K562 (cell line): ENCODE results near the gene MPDZ. TPM values are rescaled to one million over a fixed set of nuclear protein-coding genes. Genes with fewer than 3 reads are reported as not detected.

Source experiments
- ATAC-seq: fragments of 200-7000 bp; cut with Tn5 transposase; 3 replicates; pipeline ENCODE4 v1.9.1; 2020; ENCODE audit warnings: moderate library complexity
- BruUV-seq: library from RNA; stranded (reverse); fragments of 400-500 nt; replicated peaks from 2 replicates; lab custom pipeline; 2021; lab: Mats Ljungman, UMichigan
- CTCF ChIA-PET: fragments of 300-600 bp; formaldehyde crosslinking; extraction: SDS; loops from one replicate; lab custom pipeline; 2021; ENCODE audit warnings: low intra/inter-chr PET ratio; lab: Yijun Ruan, JAX
- POLR2A ChIA-PET: fragments of 300-600, 350-650 bp; sonication (Branson Sonifier 250); formaldehyde crosslinking; extraction: SDS; loops from one replicate; lab custom pipeline; 2021; ENCODE audit warnings: antibody characterized with exemption, inconsistent platforms; lab: Yijun Ruan, JAX
- DNase-seq, 4 experiments: peaks; one replicate each; pipeline versions ENCODE4 v3.0.0 to v3.0.0-alpha.2; 2011 to 2018; ENCODE audit warnings: low spot score in 3 of 4, mixed read lengths in 3 of 4; ENCODE audit errors: extremely low read depth in 1 of 4
- FAIRE-seq: peaks from 2 replicates; lab custom pipeline; 2011; peaks lifted over from hg19 to GRCh38; lab: Jason Lieb, UNC
- H2AFZ ChIP-seq: 2 replicates; pipeline ENCODE4 v1.6.0; 2011; ENCODE audit warnings: low read depth, low read length, control low read depth, inconsistent platforms
- H3K27ac ChIP-seq: fragments of 200-600 bp; 3 replicates; pipeline ENCODE4 v1.8.0; 2011; ENCODE audit warnings: low read depth, mild to moderate bottlenecking, control low read depth, inconsistent platforms, low read length, moderate library complexity, mixed read lengths; ENCODE audit errors: extremely low read depth
- H3K27me3 ChIP-seq, 2 experiments: fragments of 300-600 bp in 1 of 2; 2 replicates in 1 of 2; 3 replicates in 1 of 2; pipeline versions ENCODE4 v1.6.0 to v1.8.0; 2011; ENCODE audit warnings: inconsistent platforms in 2 of 2, low read length in 2 of 2, mild to moderate bottlenecking in 1 of 2, mixed read lengths in 1 of 2, moderate library complexity in 1 of 2; ENCODE audit not compliant: control insufficient read depth in 2 of 2, insufficient read depth in 2 of 2
- H3K36me3 ChIP-seq: fragments of 300-600 bp; 3 replicates; pipeline ENCODE4 v1.8.0; 2011; ENCODE audit warnings: mild to moderate bottlenecking, low read length, inconsistent platforms; ENCODE audit not compliant: control insufficient read depth, insufficient read depth
- H3K4me1 ChIP-seq, 2 experiments: fragments of 200-600 bp in 1 of 2; replicated peaks in 1 of 2; 2 replicates in 1 of 2; 3 replicates in 1 of 2; pipeline versions ENCODE4 v1.5.1 to v1.8.0; 2011; ENCODE audit warnings: inconsistent platforms in 2 of 2, low read length in 2 of 2, mild to moderate bottlenecking in 1 of 2, mixed read lengths in 1 of 2, moderate library complexity in 1 of 2; ENCODE audit not compliant: control insufficient read depth in 2 of 2, insufficient read depth in 2 of 2
- H3K4me2 ChIP-seq: 2 replicates; pipeline ENCODE4 v1.6.1; 2011; ENCODE audit warnings: low read length, control low read depth, inconsistent platforms, mixed read lengths; ENCODE audit not compliant: insufficient read depth
- H3K4me3 ChIP-seq: fragments of 200-600 bp; sonication (generic), shearing (Covaris generic); 2 replicates; pipeline ENCODE4 v1.5.1; 2016; ENCODE audit warnings: control low read depth, inconsistent platforms
- H3K79me2 ChIP-seq: fragments of 200-600 bp; 3 replicates; pipeline ENCODE4 v1.8.0; 2011; ENCODE audit warnings: low read length, inconsistent platforms; ENCODE audit not compliant: control insufficient read depth, insufficient read depth
- H3K9ac ChIP-seq, 2 experiments: 2 replicates each; pipeline versions ENCODE4 v1.6.0 to v1.6.1; 2011; ENCODE audit warnings: low read depth in 2 of 2, low read length in 2 of 2, control low read depth in 1 of 2, inconsistent platforms in 1 of 2, mild to moderate bottlenecking in 1 of 2, mixed read lengths in 1 of 2; ENCODE audit not compliant: insufficient read depth in 1 of 2
- H3K9me1 ChIP-seq: one replicate; pipeline ENCODE4 v1.6.0; 2011; ENCODE audit warnings: inconsistent platforms, mild to moderate bottlenecking, low read length, moderate library complexity; ENCODE audit not compliant: control insufficient read depth, insufficient read depth
- H3K9me3 ChIP-seq: replicated peaks from 2 replicates; pipeline ENCODE4 v1.5.1; 2011; ENCODE audit warnings: low read depth, low read length, inconsistent platforms; ENCODE audit not compliant: control insufficient read depth, insufficient read depth
- H4K20me1 ChIP-seq: replicated peaks from 2 replicates; pipeline ENCODE4 v1.6.1; 2011; ENCODE audit warnings: low read length, inconsistent platforms, mixed read lengths; ENCODE audit not compliant: control insufficient read depth, insufficient read depth
- ARID3B ChIP-seq: fragments of 250-450 bp; sonication (Bioruptor Pico); IDR thresholded peaks from 2 replicates; pipeline ENCODE4 v1.4.0; 2020; ENCODE audit warnings: borderline replicate concordance
- MCM2 ChIP-seq: fragments of 450-650 bp; IDR thresholded peaks from 2 replicates; pipeline ENCODE4 v1.6.1; 2017; ENCODE audit warnings: low read depth, mild to moderate bottlenecking
- NR2C2 ChIP-seq, 2 experiments: fragments of 200-800 bp in 1 of 2; sonication (Bioruptor generic) in 1 of 2; sonication (generic) in 1 of 2; formaldehyde crosslinking in 1 of 2; IDR thresholded peaks; 2 replicates each; pipeline versions ENCODE4 v1.6.1 to v1.8.0; 2016 to 2022; ENCODE audit warnings: mild to moderate bottlenecking in 1 of 2, missing compliant biosample characterization in 1 of 2, missing genetic modification characterization in 1 of 2, missing genetic modification reagents in 1 of 2
- RBM22 ChIP-seq: fragments of 200-400 bp; formaldehyde crosslinking; IDR thresholded peaks from 2 replicates; pipeline ENCODE4 v1.6.1; 2018; ENCODE audit warnings: low read length, low read depth; ENCODE audit not compliant: poor library complexity, severe bottlenecking
- U2AF2 ChIP-seq: fragments of 200-400 bp; formaldehyde crosslinking; optimal IDR thresholded peaks from 2 replicates; pipeline ENCODE3; 2017; ENCODE audit warnings: low read depth, mild to moderate bottlenecking, low read length
- ZNF23 ChIP-seq: fragments of 250-450 bp; sonication (Bioruptor Pico); IDR thresholded peaks from 2 replicates; pipeline ENCODE4 v1.4.0; 2020; ENCODE audit warnings: mild to moderate bottlenecking
- ZNF589 ChIP-seq: fragments of 200-800 bp; sonication (Bioruptor generic); IDR thresholded peaks from 2 replicates; pipeline ENCODE4 v1.6.1; 2016; ENCODE audit warnings: low read depth, missing genetic modification characterization, missing compliant biosample characterization
- WGBS: fragments of 100-300 bp; shearing (Covaris generic); methylation state at CpG from one replicate; pipeline ENCODE4 v1.1.6; 2016; ENCODE audit warnings: low coverage, mixed read lengths; ENCODE audit not compliant: insufficient coverage; ENCODE audit errors: missing lambda C conversion rate; 5-methylcytosine and 5-hydroxymethylcytosine counted together
- in situ Hi-C: fragments of 300-500 bp; cut with MboI; formaldehyde crosslinking; loops from 4 replicates; pipeline ENCODE4 v1.15.0; 2018; ENCODE audit warnings: inconsistent platforms, mixed read lengths
- intact Hi-C: fragments of 100-400 bp; cut with micrococcal nuclease; formaldehyde crosslinking; loops from 2 replicates; pipeline ENCODE4 v1.14.2; 2022
- polyA plus RNA-seq, 8 experiments: library from polyadenylated mRNA; depleted of rRNA in 4 of 8; stranded (reverse) in 5 of 8; unstranded in 3 of 8; fragments of >200 nt; fragmentation: Nextera tagmentation in 2 of 8; fragmentation: Illumina TruSeq in 1 of 8; extraction: Ambion mirVana in 2 of 8; extraction: Trizol in 1 of 8; gene quantifications; 2 replicates each; pipeline versions ENCODE4 v1.2.1 to v1.2.3, GENCODE V29; 2011 to 2014; ENCODE audit warnings: inconsistent platforms in 1 of 8, missing spikeins in 1 of 8
- total RNA-seq, 7 experiments: library from RNA; depleted of rRNA in 6 of 7; stranded (reverse); fragments of >200 nt in 6 of 7; fragmentation: Illumina TruSeq in 2 of 7; extraction: Trizol in 2 of 7; gene quantifications; 2 replicates each; pipeline versions ENCODE4 v1.2.1 to v1.2.3, GENCODE V29; 2011 to 2021; ENCODE audit warnings: low replicate concordance in 1 of 7
- TF ChIP-seq, protein P1 (sequence below): sonication (generic); formaldehyde crosslinking; IDR thresholded peaks from 2 replicates; pipeline ENCODE4 v1.8.0; 2022; ENCODE audit warnings: mild to moderate bottlenecking, missing genetic modification reagents

The MPDZ gene
- total and polyA plus RNA-seq, 9 of the 15 experiments (the other 6 are each of a cell fraction or from before 2014, with no cell fraction given) = 3.9 to 13.2 (median 5.7) TPM

DNA sequence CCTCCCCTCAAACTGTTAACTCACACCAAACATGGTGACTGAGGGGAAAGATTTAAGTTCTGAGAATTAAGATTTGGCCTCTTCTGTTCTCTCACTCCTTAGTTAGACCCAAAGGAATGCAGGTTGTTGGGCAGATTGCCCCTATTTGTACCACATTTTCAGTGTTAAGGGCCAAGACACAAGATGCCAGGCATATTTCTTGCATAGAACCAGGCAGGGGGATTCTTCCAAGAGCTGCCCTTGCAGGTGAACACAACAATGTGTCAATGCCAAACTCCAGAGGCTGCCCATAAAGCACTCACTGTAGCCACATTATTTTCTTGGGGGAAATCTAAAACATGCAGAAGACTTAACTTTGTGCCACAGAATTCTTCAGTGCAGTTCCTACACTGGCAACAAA, 14.7 kb downstream of the MPDZ start (continued):
- TF ChIP-seq RBM22 = no peak
- no peak for TF ChIP-seq U2AF2
- TF ChIP-seq ARID3B = no peak
- no peak for TF ChIP-seq MCM2

- Histone ChIP-seq H3K4me3 (no peak overlapping the region), H3K36me3 (no peaks in the 10 kb centered on the region), H3K79me2 (no peaks in the 10 kb centered on the region), H2AFZ (no peak overlapping the region), H3K9ac (no peak overlapping the region), H3K27ac (no peak overlapping the region), H3K4me1 (peaks cover 0 to 3% of the 10 kb centered on the region in 2 experiments; a peak in 2 of 5 replicates), H3K27me3 (no peaks in the 10 kb centered on the region), H3K9me3 (no peaks in the 10 kb centered on the region), H3K9me1 (no peaks in the 10 kb centered on the region), H4K20me1 (no peaks in the 10 kb centered on the region), H3K4me2 (no peak overlapping the region)
- no peak for ATAC-seq
- POLR2A ChIA-PET = no interaction called here
- WGBS = 32% methylated on average over 2 of the region's 2 CpGs
- TF ChIP-seq, protein P1, sequence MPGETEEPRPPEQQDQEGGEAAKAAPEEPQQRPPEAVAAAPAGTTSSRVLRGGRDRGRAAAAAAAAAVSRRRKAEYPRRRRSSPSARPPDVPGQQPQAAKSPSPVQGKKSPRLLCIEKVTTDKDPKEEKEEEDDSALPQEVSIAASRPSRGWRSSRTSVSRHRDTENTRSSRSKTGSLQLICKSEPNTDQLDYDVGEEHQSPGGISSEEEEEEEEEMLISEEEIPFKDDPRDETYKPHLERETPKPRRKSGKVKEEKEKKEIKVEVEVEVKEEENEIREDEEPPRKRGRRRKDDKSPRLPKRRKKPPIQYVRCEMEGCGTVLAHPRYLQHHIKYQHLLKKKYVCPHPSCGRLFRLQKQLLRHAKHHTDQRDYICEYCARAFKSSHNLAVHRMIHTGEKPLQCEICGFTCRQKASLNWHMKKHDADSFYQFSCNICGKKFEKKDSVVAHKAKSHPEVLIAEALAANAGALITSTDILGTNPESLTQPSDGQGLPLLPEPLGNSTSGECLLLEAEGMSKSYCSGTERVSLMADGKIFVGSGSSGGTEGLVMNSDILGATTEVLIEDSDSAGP = no peak
- TF ChIP-seq ZNF23 (CRISPR knock-in tag) (no peak), ZNF589 (CRISPR knock-in tag) (no peak), NR2C2 (CRISPR knock-in tag; IDR thresholded peaks at IDR 0.05) (no peak), NR2C2 (tag; IDR thresholded peaks at IDR 0.05) (no peak)
- intact Hi-C loops = no loop called here
- FAIRE-seq = no peak
- CTCF ChIA-PET = no interaction called here
- BruUV-seq = no TSS peak
- in situ Hi-C loops = no loop called here
- no peak for DNase-seq
Measured at GRCh38 chr9:13263511-13263910, 16.0 kb downstream of the MPDZ start.
